ENCODE measurements around the gene REM1. TPM values are rescaled to one million over a fixed set of nuclear protein-coding genes. Genes with fewer than 3 reads are reported as not detected.
A peak's percentile ranks its signal among the peaks of the same experiment; 100 is the strongest.
"Not testable (repeated sequence)": the region's sequence is repeated elsewhere in the genome, so short reads cannot be mapped to it uniquely, and the experiment has no call there.

The REM1 gene
- total RNA-seq = 1 to 10 TPM in 2 of 4 donors, not detected in 2; 1.4 to 1.7 TPM

- peak in 1 of 3 donors; percentile 54 for DNase-seq
- H3K27me3 ChIP-seq = peaks cover 0 to 5% of the 10 kb centered on the region in 2 donors
- peak within 1 kb of the TSS; percentile 9 to 74 (median 46) for H3K27ac ChIP-seq
- no peaks in the 10 kb centered on the region for H3K9me3 ChIP-seq
- H3K4me3 ChIP-seq = peak within 1 kb of the TSS; percentile 10 to 56 (median 40)
- H3K4me1 ChIP-seq = peaks cover 0 to 12% (median 0%) of the 10 kb centered on the region in 4 donors
- TF ChIP-seq POLR2A (IDR thresholded peaks at IDR 0.05) = no peak
- H3K36me3 ChIP-seq = no peaks in the 10 kb centered on the region
Measured at GRCh38 chr20:31474758-31475427, at the start of gene REM1, which contains the start of gene DEFB124. TSS of gene REM1 (plus strand) at chr20:31475288. CDS start at chr20:31476446, 1,158 bp downstream. TSS of gene DEFB124 (minus strand) at chr20:31475127. CDS start at chr20:31473013, 2,114 bp downstream.

GRCh38 chr20:31425797-31426196 is 49.3 kb upstream of the REM1 start:
- H3K36me3 ChIP-seq = no peaks in the 10 kb centered on the region
- no peak for DNase-seq
- no peaks in the 10 kb centered on the region for H3K27me3 ChIP-seq
- no peaks in the 10 kb centered on the region for H3K4me1 ChIP-seq
- no peak overlapping the region for H3K4me3 ChIP-seq
- TF ChIP-seq CTCF (IDR thresholded peaks at IDR 0.05) = no peak
- no peak for TF ChIP-seq POLR2A (IDR thresholded peaks at IDR 0.05)
- no peak overlapping the region for H3K27ac ChIP-seq
- H3K9me3 ChIP-seq = no peaks in the 10 kb centered on the region

- not testable (repeated sequence) for H3K4me3 ChIP-seq, H3K36me3 ChIP-seq, H3K4me1 ChIP-seq, H3K27me3 ChIP-seq, H3K9me3 ChIP-seq, DNase-seq, H3K27ac ChIP-seq
Measured at GRCh38 chr20:31426891-31427551, 48.1 kb upstream of the REM1 start.

GRCh38 chr20:31427576-31427975 is 47.5 kb upstream of the REM1 start:
- DNase-seq, H3K36me3 ChIP-seq, H3K27me3 ChIP-seq, H3K27ac ChIP-seq, H3K4me1 ChIP-seq, H3K9me3 ChIP-seq, H3K4me3 ChIP-seq: not testable (repeated sequence)

DNA sequence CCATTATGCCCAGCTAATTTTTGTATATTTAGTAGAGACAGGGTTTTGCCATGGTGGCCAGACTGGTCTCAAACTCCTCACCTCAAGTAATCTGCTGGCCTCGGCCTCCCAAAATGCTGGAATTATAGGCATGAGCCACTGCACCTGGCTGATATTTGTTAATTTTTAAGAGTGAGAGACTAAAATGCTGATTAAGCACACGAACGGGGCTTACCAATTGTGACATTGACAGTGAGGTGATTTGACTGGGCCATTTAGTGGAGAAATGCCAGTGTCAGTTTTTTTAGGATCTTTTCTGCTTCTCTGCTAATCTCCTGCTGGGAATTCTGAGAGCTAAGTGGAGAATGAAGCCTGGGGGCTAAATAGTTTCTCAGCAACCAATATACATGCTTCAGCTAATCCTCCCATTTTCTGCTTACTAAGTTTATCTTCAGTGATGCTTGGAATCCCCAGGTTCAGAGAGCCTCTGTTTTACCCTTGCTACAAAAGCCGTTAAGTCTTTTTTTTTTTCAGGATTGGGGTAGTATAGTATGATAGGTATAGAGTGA is 44.4 kb upstream of the REM1 start:
- H3K9me3 ChIP-seq = no peaks in the 10 kb centered on the region
- DNase-seq = no peak
- H3K36me3 ChIP-seq = no peaks in the 10 kb centered on the region
- no peaks in the 10 kb centered on the region for H3K27me3 ChIP-seq
- H3K4me3 ChIP-seq = no peak overlapping the region
- no peak for TF ChIP-seq POLR2A (IDR thresholded peaks at IDR 0.05)
- TF ChIP-seq CTCF (IDR thresholded peaks at IDR 0.05) = no peak
- no peaks in the 10 kb centered on the region for H3K4me1 ChIP-seq
- H3K27ac ChIP-seq = no peak overlapping the region

DNA sequence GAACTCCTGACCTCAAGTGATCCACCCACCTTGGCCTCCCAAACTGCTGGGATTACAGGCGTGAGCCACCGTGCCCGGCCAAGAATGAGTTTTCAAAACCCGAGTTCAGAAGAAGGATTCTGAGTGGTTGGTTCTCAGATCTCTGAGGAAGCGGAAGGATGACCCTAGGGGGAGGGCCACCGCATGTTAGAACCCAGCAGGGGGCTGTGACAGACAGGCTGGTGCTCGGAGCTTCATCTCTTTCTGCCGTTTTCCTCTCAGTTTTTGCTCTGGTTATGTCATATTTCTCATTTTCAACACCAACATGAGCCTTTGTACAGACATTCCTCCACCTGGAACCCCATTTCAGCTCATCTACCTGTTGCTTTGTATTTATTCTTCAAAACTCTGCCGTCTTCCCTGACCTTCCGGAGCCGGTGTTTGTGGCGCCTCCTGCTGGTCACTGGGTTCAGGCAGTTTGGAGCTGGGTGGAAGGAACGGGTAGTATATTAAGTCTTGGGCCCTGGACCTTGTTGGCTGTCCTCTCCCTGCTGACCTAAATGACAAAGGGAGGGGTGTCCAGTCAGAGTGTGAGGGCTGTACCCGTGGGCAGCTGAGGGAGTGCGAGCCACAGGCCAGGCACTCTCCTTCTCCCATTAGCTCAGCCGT is 35.0 kb upstream of the REM1 start, which contains the start of gene DEFB123:
Gene DEFB123, plus strand, starts transcription at position 621 of the 648 bp plus-strand sequence. CDS start 67 bp downstream, outside the sequence.
- H3K27me3 ChIP-seq = no peaks in the 10 kb centered on the region
- no peak for TF ChIP-seq CTCF (IDR thresholded peaks at IDR 0.05)
- no peak for TF ChIP-seq POLR2A (IDR thresholded peaks at IDR 0.05)
- H3K27ac ChIP-seq = no peak within 1 kb of the TSS
- DNase-seq = no peak
- H3K9me3 ChIP-seq = no peaks in the 10 kb centered on the region
- H3K36me3 ChIP-seq = no peaks in the 10 kb centered on the region
- no peak within 1 kb of the TSS for H3K4me3 ChIP-seq
- H3K4me1 ChIP-seq = no peaks in the 10 kb centered on the region

Measured in Peyer's patch (tissue), 4 donors.